ENCODE results near the gene CALCB.

DNA sequence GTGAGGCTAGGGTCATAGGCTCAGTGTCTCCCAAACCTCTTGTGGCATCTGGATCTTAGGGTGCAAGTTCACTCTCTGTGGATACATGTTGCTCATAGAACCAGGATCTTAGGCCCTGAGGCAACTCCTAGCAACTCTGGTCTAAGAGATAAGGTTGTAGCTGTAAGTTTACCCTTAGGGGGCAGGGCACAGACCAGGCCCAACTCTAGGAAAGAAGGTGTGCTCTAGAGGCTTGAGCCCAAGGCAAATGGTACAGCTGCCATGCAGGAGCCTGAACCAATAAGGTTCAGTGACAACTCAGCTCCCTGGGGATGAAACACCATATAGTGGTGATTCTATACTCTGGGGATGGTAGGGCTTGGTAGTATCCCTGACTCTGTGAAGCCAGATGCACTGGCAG lies 17.8 kb downstream of the CALCB start:
- TF ChIP-seq, protein P1, sequence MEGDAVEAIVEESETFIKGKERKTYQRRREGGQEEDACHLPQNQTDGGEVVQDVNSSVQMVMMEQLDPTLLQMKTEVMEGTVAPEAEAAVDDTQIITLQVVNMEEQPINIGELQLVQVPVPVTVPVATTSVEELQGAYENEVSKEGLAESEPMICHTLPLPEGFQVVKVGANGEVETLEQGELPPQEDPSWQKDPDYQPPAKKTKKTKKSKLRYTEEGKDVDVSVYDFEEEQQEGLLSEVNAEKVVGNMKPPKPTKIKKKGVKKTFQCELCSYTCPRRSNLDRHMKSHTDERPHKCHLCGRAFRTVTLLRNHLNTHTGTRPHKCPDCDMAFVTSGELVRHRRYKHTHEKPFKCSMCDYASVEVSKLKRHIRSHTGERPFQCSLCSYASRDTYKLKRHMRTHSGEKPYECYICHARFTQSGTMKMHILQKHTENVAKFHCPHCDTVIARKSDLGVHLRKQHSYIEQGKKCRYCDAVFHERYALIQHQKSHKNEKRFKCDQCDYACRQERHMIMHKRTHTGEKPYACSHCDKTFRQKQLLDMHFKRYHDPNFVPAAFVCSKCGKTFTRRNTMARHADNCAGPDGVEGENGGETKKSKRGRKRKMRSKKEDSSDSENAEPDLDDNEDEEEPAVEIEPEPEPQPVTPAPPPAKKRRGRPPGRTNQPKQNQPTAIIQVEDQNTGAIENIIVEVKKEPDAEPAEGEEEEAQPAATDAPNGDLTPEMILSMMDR (IDR thresholded peaks at IDR 0.05) = no peak
- no peak for TF ChIP-seq EZH2 (IDR thresholded peaks at IDR 0.05; ENCODE audit: borderline replicate concordance, insufficient read depth, low read depth, low read length, poor library complexity, severe bottlenecking)

All from B cell (primary cell).